HepG2 (cell line): ENCODE results near the gene PRKCE. TPM values are rescaled to one million over a fixed set of nuclear protein-coding genes. Genes with fewer than 3 reads are reported as not detected.

ENCODE experiments used
- ASH2L ChIP-seq: fragments of 300-600, 200-600 bp; sonication (generic); IDR thresholded peaks from 2 replicates; pipeline ENCODE4 v1.7.0; 2017; ENCODE audit warnings: low read depth, mild to moderate bottlenecking, moderate library complexity, mixed read lengths, low read length; ENCODE audit not compliant: insufficient read length
- CREBL2 ChIP-seq: sonication (generic); formaldehyde crosslinking; IDR thresholded peaks from 2 replicates; pipeline ENCODE4 v1.8.1; 2023; ENCODE audit warnings: missing genetic modification reagents, mild to moderate bottlenecking, borderline replicate concordance
- DZIP1 ChIP-seq: sonication (generic); formaldehyde crosslinking; IDR thresholded peaks from 2 replicates; pipeline ENCODE4 v1.5.0; 2020; ENCODE audit warnings: mild to moderate bottlenecking, missing genetic modification reagents
- KLF15 ChIP-seq: sonication (generic); formaldehyde crosslinking; IDR thresholded peaks from 2 replicates; pipeline ENCODE4 v1.8.1; 2023; ENCODE audit warnings: borderline replicate concordance, mild to moderate bottlenecking, inconsistent platforms, missing genetic modification reagents, mixed read lengths
- KLF16 ChIP-seq, 2 experiments: sonication (generic) in 1 of 2; formaldehyde crosslinking in 1 of 2; IDR thresholded peaks; 2 replicates each; pipeline versions ENCODE4 v1.6.1 to v1.8.0; 2016 to 2023; ENCODE audit warnings: missing genetic modification reagents in 2 of 2, missing compliant biosample characterization in 1 of 2
- NFE2L1 ChIP-seq: sonication (generic); formaldehyde crosslinking; IDR thresholded peaks from 2 replicates; pipeline ENCODE4 v1.4.0; 2020; ENCODE audit warnings: missing genetic modification reagents, mild to moderate bottlenecking, borderline replicate concordance
- RARA ChIP-seq: IDR thresholded peaks from 2 replicates; pipeline ENCODE4 v1.6.1; 2016; ENCODE audit warnings: missing genetic modification reagents, missing compliant biosample characterization
- RXRB ChIP-seq: IDR thresholded peaks from 2 replicates; pipeline ENCODE4 v1.6.1; 2016; ENCODE audit warnings: borderline replicate concordance, missing genetic modification reagents, missing compliant biosample characterization
- TGIF2 ChIP-seq: IDR thresholded peaks from 2 replicates; pipeline ENCODE4 v1.6.1; 2016; ENCODE audit warnings: control low read depth, missing compliant biosample characterization
- ZBTB10 ChIP-seq: sonication (generic); formaldehyde crosslinking; IDR thresholded peaks from 2 replicates; pipeline ENCODE4 v1.4.0; 2020; ENCODE audit warnings: missing genetic modification reagents, borderline replicate concordance
- ZFP41 ChIP-seq: sonication (generic); formaldehyde crosslinking; IDR thresholded peaks from 2 replicates; pipeline ENCODE4 v1.4.0; 2020; ENCODE audit warnings: mild to moderate bottlenecking, missing genetic modification reagents, borderline replicate concordance
- ZMYM3 ChIP-seq: sonication (generic); formaldehyde crosslinking; IDR thresholded peaks from 2 replicates; pipeline ENCODE4 v1.5.1; 2020; ENCODE audit warnings: mild to moderate bottlenecking, missing genetic modification reagents
- ZNF326 ChIP-seq: sonication (generic); formaldehyde crosslinking; IDR thresholded peaks from 2 replicates; pipeline ENCODE4 v1.4.0; 2020; ENCODE audit warnings: missing genetic modification reagents, borderline replicate concordance
- ZNF337 ChIP-seq: sonication (generic); formaldehyde crosslinking; IDR thresholded peaks from 2 replicates; pipeline ENCODE4 v1.5.1; 2020; ENCODE audit warnings: missing genetic modification reagents, low read depth, mild to moderate bottlenecking, borderline replicate concordance
- ZNF501 ChIP-seq: sonication (generic); formaldehyde crosslinking; IDR thresholded peaks from 2 replicates; pipeline ENCODE4 v1.5.1; 2020; ENCODE audit warnings: mild to moderate bottlenecking, moderate library complexity, missing genetic modification reagents
- ZNF512 ChIP-seq: sonication (generic); formaldehyde crosslinking; IDR thresholded peaks from 2 replicates; pipeline ENCODE4 v1.4.0; 2020; ENCODE audit warnings: mild to moderate bottlenecking, missing genetic modification reagents
- ZNF607 ChIP-seq: sonication (generic); formaldehyde crosslinking; IDR thresholded peaks from 2 replicates; pipeline ENCODE4 v1.5.1; 2020; ENCODE audit warnings: missing genetic modification reagents, mild to moderate bottlenecking, borderline replicate concordance
- ZNF841 ChIP-seq: sonication (generic); formaldehyde crosslinking; IDR thresholded peaks from 2 replicates; pipeline ENCODE4 v1.8.1; 2023; ENCODE audit warnings: missing genetic modification reagents, borderline replicate concordance
- ZUFSP ChIP-seq: sonication (generic); formaldehyde crosslinking; IDR thresholded peaks from 2 replicates; pipeline ENCODE4 v1.9.0; 2021; ENCODE audit warnings: missing genetic modification reagents, mild to moderate bottlenecking, borderline replicate concordance
- polyA plus RNA-seq, 8 experiments: library from polyadenylated mRNA; depleted of rRNA in 3 of 8; stranded (reverse) in 7 of 8; unstranded in 1 of 8; fragments of >200 nt; fragmentation: Illumina TruSeq in 4 of 8; extraction: Trizol in 4 of 8; gene quantifications; 2 replicates each; pipeline versions ENCODE4 v1.2.1 to v1.2.3, GENCODE V29; 2011 to 2016; ENCODE audit warnings: low read depth in 4 of 8, missing spikeins in 1 of 8, mixed read lengths in 1 of 8; ENCODE audit not compliant: insufficient read depth in 1 of 8
- total RNA-seq, 5 experiments: library from RNA; depleted of rRNA; stranded (reverse); fragments of >200 nt; fragmentation: Illumina TruSeq; extraction: Trizol; gene quantifications; 2 replicates each; pipeline ENCODE4 v1.2.3, GENCODE V29; 2016; ENCODE audit warnings: low read depth in 1 of 5

The PRKCE gene
- total and polyA plus RNA-seq, 2 of the 13 experiments (the other 11 are each of a cell fraction or from before 2014, with no cell fraction given), result 1.0 to 3.9 TPM

GRCh38 chr2:45960057-45960863, 308.8 kb downstream of the PRKCE start (continued):
- TF ChIP-seq ZNF512 (no peak), ZMYM3 (no peak), ZFP41 (CRISPR knock-in tag) (no peak), CREBL2 (CRISPR knock-in tag) (no peak), ZNF337 (CRISPR knock-in tag) (no peak), NFE2L1 (no peak), ZNF326 (CRISPR knock-in tag) (no peak), KLF16 (CRISPR knock-in tag; IDR thresholded peaks at IDR 0.05) (no peak), KLF15 (CRISPR knock-in tag) (no peak), ZNF501 (CRISPR knock-in tag) (0 out of 2 replicates have a peak, but pooled peaks have one; percentile 40), ASH2L (peak; percentile 63), RXRB (CRISPR knock-in tag) (peak; percentile 58; the same call in 1 of the 2 replicates), ZNF841 (no peak), DZIP1 (CRISPR knock-in tag) (no peak), ZNF607 (CRISPR knock-in tag) (no peak; the same call in 1 of the 2 replicates), RARA (peak; percentile 47; the same call in 1 of the 2 replicates), ZBTB10 (CRISPR knock-in tag) (no peak), ZUFSP (CRISPR knock-in tag) (no peak), TGIF2 (CRISPR knock-in tag) (no peak)
